GM19240 (cell line): ENCODE measurements around the gene CUX1.
A peak's percentile ranks its signal among the peaks of the same experiment; 100 is the strongest.
"Not testable (repeated sequence)": the region's sequence is repeated elsewhere in the genome, so short reads cannot be mapped to it uniquely, and the experiment has no call there.

Experiments used
- DNase-seq: peaks from one replicate; pipeline ENCODE4 v3.0.0; 2011; ENCODE audit warnings: low spot score; ENCODE audit not compliant: insufficient read length

CUX1 gene

GRCh38 chr7:101984133-101984879, 166.9 kb downstream of the CUX1 start:
- no peak for DNase-seq

GRCh38 chr7:101985057-101985902, 167.9 kb downstream of the CUX1 start:
- DNase-seq, result no peak

DNA sequence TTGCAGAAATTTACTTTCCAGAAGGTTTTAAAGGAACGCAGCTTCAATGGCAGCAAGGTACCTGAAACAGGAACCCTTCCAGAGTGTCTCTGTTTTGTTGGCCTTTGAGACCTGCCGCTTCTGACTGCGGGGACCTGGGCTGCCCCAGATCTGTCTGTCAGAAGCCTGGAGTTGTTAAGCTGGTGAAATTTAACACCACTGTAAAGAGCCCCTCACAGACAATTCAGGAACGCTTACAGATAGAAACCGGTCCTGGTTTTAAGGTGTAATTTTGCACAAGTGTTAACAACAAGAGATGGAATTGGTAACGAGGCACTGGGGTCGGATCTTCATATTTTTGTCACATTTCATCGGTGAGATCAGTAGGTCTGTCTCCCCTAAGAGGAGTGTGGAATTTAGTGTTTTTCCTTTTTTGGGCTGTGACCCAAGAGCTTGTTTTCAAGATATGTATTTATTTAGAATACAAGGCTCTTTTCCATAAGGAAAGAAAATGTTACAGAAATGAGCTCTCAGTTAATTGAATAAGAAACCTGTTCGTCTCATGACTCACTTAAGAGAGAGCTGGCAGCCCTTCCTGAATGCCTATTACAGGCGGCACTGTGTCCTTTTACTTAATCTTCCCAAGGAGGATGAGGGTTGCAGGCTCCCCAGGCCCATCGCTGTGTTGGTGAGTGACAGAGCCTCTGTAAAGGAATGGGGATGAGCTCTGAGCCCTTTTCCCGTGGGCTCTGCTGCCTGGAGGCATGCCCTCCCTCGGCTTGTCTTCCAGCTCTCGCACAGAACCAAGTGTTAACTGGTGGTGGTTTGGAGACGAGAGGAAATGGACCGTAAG, 168.7 kb downstream of the CUX1 start:
- DNase-seq, result no peak

DNA sequence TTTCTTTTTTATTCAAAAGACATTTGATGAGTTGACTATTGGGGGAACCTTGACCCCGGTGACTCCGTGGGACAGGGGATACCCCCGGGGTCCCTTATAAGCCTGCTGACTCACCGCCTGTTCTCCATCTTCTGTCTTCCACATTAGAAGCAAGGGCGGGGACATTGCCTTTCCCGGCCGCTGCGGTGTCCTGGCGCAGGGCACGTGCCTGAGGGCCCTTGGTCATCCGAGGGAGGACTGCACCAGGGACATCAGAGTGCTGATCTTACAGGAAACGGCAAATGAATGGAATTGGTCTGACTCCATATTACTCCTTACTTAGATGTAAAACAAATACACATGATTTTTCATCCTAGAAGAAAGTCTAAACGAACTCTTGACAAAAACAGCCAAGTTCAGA, 170.1 kb downstream of the CUX1 start:
- no peak for DNase-seq

- DNase-seq, result not testable (repeated sequence)
Measured at GRCh38 chr7:101988060-101988459, 170.6 kb downstream of the CUX1 start.

GRCh38 chr7:101988513-101988912, 171.1 kb downstream of the CUX1 start:
- no peak for DNase-seq

GRCh38 chr7:101989101-101989500, 171.7 kb downstream of the CUX1 start:
- no peak for DNase-seq

GRCh38 chr7:101990811-101991418, 173.5 kb downstream of the CUX1 start:
- DNase-seq, result peak; percentile 64

DNA sequence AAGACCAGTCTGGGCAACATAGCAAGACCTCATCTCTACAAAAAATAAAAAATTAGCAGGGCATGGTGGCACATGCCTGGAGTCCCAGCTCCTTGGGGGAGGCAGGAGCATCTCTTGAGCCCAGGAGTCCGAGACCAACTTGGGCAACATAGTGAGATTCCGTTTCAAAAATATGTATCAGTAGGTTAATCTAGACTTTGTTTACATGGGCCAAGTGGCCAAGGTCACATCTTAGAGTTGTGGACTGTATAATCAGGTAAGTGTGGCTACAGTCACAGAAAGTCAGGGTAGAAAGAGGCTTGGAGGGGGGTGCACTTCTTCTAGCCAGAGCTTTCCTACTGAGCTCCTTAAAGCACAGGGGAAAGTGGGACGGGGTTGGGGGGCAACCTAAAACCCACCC, 174.4 kb downstream of the CUX1 start:
- DNase-seq, result no peak

- no peak for DNase-seq
Measured at GRCh38 chr7:101993311-101993710, 175.9 kb downstream of the CUX1 start.

DNA sequence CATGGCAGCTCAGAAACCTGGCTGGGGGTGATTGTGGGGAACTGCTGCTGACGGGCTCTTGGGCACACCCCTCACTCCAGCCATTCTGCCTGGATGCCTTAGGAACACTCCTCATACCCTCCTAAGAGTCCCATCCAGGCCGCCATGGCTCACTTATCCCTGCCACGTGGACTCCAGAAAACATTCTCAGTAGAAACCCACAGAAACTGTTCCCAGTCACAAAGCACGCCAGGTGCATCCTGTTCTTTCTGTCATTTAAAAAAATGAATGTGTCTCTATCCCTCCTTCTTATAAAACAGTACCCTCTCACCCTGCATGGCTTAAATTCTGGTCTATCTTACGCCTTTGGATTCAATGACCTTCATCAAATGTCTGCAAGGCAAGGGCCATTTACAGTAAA, 177.7 kb downstream of the CUX1 start:
- DNase-seq, result no peak

- no peak for DNase-seq
Measured at GRCh38 chr7:101996131-101996691, 178.8 kb downstream of the CUX1 start.

GRCh38 chr7:101996876-101997275, 179.4 kb downstream of the CUX1 start:
- no peak for DNase-seq

- no peak for DNase-seq
Measured at GRCh38 chr7:101998029-101998905, 180.8 kb downstream of the CUX1 start.

- DNase-seq, result no peak
Measured at GRCh38 chr7:101998906-101999240, 181.4 kb downstream of the CUX1 start.

DNA sequence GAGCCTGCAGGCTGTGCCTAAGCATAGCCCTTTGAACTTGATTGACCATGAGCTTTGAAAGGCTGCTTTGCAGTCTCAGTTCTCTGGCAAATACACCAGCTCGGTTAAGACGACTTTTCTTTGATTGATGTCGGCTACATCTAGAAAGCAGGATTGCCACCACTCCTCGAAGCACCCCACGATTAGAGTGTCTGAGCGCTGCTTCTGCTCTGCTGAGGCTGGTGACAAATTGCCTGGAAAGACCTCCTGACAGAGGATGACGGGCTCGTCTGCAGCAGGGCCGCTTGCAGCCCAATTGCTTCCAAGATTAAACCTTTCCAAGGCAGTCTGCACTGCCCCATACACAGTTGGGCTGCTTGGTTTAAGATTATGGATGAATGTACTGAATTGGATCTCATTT, 182.0 kb downstream of the CUX1 start:
- DNase-seq, result no peak

DNA sequence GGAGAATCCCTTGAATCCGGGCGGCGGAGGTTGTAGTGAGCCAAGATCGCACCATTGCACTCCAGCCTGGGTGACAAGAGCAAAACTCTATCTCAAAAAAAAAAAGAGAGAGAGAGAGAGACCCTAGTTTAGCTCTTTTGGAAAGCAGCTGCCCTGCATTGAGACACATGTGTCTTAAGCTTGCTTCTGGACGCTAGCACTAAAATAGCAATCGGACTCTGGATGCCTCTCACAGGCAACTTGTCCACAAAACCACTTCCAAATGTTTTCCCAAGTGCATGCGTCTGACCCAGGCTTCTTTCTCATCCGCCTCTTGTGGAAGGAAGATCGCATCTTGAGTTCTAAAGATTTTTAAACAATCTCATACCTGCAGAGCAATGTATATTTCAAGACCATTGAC, 182.7 kb downstream of the CUX1 start:
- no peak for DNase-seq

DNA sequence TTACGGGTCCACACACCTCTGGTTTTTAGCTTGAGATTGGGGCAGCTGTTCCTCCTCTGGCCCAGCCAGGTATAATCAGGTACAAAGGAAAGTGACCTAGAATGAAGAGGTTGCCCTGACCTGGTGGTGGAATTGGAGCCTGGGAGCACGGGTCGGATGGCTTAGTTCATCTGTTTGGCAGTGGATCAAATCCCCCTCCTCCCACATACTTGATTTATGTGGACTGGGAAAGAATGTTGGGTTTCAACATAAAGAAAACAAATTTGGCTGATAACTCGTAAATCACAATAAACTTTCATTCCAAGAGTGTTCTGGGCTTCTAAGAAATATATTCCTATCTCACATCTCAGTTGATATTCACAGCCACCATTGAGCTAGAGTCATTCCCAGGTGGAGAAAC, 186.8 kb downstream of the CUX1 start:
- no peak for DNase-seq

DNA sequence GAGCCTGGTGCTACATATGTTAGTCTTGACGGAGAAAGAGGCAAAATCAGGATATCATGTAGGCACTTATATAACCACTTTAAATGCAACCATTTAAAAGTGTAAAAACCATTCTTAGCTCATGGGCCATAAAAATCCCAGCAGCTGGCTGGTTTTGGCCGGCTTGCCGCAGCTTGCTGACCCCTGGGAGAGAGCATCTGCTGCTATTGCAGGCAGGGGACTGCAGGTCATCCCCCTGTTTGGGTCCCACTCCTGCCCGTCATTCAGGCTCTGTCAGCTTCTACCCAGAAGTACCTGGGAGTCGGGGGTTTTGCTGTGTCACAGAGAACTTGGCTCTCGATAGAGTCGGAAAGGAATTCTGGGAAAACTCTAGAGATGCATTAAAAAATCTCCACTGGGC, 187.4 kb downstream of the CUX1 start:
- DNase-seq, result no peak

- no peak for DNase-seq
Measured at GRCh38 chr7:102005933-102006480, 188.6 kb downstream of the CUX1 start.
